ENCODE measurements around the gene CRY1.
"Not testable (repeated sequence)": the region's sequence is repeated elsewhere in the genome, so short reads cannot be mapped to it uniquely, and the experiment has no call there.

CRY1 gene

DNA sequence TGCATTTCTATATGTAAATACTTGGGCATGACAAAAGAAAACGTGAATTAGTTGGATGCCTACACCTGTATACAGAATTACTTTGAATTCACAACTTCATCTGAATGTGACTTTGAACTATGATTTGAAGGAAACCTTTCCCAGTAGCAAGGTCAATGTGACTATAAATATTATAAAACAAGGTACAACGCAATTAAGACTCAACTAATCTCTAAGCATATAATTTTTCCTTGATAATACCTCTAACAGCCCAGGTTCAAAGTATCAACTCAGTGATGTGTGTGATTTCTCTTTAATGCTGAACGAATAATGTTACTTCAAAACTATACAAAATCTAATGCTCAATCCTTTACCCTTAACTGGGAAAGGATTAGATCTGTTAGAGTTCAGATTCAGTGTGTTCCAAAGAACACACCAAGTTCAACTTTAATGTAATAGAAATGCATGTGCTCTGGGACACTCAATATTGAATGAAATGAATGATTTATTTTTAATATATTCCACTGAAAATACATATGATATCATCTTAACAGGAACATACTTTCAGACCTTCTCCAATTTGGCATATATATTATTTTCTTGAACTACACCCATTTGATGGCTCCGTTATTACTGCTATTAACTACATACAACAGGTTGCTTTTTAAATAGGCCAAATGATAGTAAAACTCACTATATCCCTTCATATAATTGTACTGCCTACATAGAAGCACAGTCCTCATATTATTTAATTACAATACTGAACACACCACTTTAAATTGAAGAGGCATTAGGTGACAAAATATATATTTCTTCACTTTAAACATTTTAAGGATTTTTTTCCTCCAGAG is 66.3 kb downstream of the CRY1 start:
- no peaks in the 10 kb centered on the region for H3K36me3 Mint-ChIP-seq
- no peaks in the 10 kb centered on the region for H3K9me3 Mint-ChIP-seq
- H3K27me3 Mint-ChIP-seq = no peaks in the 10 kb centered on the region
- H3K27ac Mint-ChIP-seq = no peak overlapping the region
- no peak overlapping the region for H3K4me3 Mint-ChIP-seq
- CTCF ChIA-PET = no interaction called here
- peaks cover 3% of the 10 kb centered on the region for H3K4me1 Mint-ChIP-seq
- no peak for DNase-seq

DNA sequence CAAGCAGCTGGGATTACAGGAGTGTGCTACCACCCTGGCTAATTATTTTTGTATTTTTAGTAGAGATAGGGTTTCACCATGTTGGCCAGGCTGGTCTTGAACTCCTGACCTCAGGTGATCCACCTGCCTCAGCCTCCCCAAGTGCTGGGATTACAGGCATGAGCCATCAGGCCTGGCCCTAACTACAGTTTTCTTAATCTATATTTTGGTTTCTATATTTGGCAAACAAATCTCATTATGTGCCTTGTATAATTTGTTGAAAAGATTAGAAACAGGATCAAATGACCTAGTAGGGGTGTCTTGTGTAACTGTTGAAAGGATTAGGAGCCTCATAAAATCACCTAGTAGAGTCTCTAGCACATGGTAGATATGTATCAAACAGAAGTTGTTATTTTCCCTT is 67.0 kb downstream of the CRY1 start:
- H3K36me3 Mint-ChIP-seq, H3K27me3 Mint-ChIP-seq, H3K27ac Mint-ChIP-seq, H3K4me1 Mint-ChIP-seq, DNase-seq, H3K9me3 Mint-ChIP-seq, CTCF ChIA-PET, H3K4me3 Mint-ChIP-seq: not testable (repeated sequence)

DNA sequence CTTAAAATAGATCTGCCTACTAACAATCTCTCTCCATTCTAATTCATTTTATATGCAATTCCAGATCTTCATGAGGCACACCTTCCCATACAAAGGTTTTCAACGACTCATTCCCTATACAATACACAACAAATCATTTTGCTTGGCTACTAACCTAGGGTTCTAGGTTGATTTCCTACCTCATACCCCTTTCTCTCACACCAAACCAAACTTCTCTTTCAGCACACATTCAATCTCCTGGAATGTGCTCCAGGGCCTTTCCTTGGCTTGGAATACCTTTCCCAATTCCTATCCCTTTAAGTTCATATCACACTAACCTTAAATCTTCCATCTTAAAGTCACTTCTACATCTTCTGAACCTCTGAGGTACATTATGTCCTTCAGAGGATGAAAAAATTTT is 67.7 kb downstream of the CRY1 start:
- Mint-ChIP-seq H3K9me3 (no peaks in the 10 kb centered on the region), H3K4me1 (peaks cover 3% of the 10 kb centered on the region), H3K4me3 (no peak overlapping the region), H3K27me3 (no peaks in the 10 kb centered on the region), H3K36me3 (peaks cover under 1% of the 10 kb centered on the region), H3K27ac (no peak overlapping the region)
- no peak for DNase-seq
- CTCF ChIA-PET = no interaction called here

DNA sequence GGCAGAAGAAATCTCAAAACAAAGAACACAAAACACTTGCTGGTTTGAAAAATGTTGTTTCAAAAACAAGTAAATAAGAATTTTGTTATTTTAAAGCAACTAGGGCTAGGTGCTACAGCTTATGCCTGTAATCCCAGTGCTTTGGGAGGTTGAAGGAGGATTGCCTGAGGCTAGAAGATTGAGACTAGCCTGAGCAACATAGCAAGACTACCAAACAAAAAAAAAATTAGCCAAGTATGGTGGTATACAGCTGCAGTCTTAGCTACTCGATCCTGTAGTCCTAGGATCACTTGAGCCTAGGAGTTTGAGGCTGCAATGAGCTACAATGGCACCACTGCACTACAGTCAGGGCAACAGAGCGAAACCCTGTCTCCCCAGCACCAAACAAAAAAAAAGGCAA is 73.8 kb downstream of the CRY1 start:
- H3K27ac Mint-ChIP-seq = no peak overlapping the region

DNA sequence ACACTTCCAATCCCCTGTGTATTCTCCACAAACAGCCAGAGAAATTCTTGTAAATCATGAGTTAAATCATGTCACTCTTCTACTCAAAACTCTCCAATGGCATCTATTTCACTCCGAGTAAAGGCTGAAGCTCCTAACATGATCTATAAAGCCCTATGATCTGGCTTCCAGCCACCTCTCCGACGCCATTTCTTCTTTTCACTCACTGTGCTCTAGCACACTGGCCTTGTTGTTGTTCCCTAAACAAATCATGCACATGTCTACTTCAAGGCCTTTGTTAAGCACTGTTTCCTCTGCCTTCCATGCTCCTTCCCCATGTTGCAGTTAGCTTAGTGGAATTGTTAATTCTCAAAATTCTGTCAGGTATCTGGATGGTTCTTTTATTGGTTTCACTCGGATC is 76.3 kb downstream of the CRY1 start:
- CTCF ChIA-PET = no interaction called here
- Mint-ChIP-seq H3K4me1 (no peaks in the 10 kb centered on the region), H3K9me3 (no peaks in the 10 kb centered on the region), H3K4me3 (no peak overlapping the region), H3K27me3 (no peaks in the 10 kb centered on the region), H3K27ac (no peak overlapping the region), H3K36me3 (peaks cover 7% of the 10 kb centered on the region)
- no peak for DNase-seq

More for the DNA sequence above, 73.8 kb downstream of the CRY1 start:
- DNase-seq = no peak
- peaks cover 7% of the 10 kb centered on the region for H3K36me3 Mint-ChIP-seq
- H3K9me3 Mint-ChIP-seq = no peaks in the 10 kb centered on the region
- CTCF ChIA-PET = no interaction called here
- no peaks in the 10 kb centered on the region for H3K4me1 Mint-ChIP-seq
- no peaks in the 10 kb centered on the region for H3K27me3 Mint-ChIP-seq
- H3K4me3 Mint-ChIP-seq = no peak overlapping the region

DNA sequence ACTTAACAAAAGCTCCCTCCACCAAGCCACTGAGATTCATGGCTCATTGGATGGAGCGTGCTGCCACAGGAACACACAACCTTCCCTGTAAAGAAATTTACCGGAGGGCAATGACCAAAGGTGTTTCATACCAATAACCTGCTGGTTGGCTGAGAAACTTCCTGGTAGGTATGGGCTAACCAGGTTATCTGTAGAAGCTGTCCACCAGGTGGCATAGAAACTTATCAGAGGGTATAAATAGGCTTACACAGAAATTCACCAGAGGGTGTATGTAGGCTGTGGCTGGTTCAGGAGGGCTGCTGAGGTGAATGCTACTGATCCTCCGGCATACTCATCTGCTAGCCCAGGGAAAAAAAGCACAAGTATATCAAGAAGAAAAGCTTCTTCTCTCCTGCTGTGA is 79.3 kb downstream of the CRY1 start:
- H3K27me3 Mint-ChIP-seq = no peaks in the 10 kb centered on the region
- H3K9me3 Mint-ChIP-seq = no peaks in the 10 kb centered on the region
- DNase-seq = no peak
- H3K27ac Mint-ChIP-seq = no peak overlapping the region
- H3K36me3 Mint-ChIP-seq = peaks cover 1% of the 10 kb centered on the region
- CTCF ChIA-PET = no interaction called here
- H3K4me1 Mint-ChIP-seq = no peaks in the 10 kb centered on the region
- no peak overlapping the region for H3K4me3 Mint-ChIP-seq

DNA sequence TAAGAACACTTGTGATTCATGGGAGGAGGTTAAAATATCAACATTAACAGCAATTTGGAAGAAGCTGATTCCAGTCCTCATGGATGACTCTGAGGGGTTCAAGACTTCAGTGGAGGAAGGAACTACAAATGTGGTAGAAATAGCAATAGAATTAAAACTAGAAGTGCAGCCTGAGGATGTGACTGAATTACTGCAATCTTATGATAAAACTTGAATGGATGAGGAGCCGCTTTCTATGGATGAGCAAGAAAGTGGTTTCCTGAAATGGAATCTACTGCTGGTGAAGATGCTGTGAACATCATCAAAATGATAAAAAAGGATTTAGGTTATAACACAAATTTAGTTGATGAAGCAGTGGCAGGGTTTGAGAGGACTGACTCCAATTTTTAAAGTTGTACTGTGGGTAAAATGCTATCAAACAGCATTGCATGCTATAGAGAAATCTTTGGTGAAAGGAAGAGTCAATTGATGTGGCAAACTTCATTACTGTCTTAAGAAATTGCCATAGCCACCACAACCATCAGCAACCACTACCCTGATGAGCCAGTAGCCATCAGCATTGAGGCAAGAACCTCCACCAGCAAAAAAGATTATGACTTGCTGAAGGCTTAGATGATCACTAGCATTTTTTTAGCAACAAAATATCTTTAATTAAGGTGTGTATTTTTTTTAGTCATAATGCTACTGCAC is 80.5 kb downstream of the CRY1 start:
- Mint-ChIP-seq H3K27me3 (no peaks in the 10 kb centered on the region), H3K4me1 (no peaks in the 10 kb centered on the region), H3K27ac (no peak overlapping the region), H3K9me3 (no peaks in the 10 kb centered on the region), H3K36me3 (no peaks in the 10 kb centered on the region), H3K4me3 (no peak overlapping the region)
- CTCF ChIA-PET = no interaction called here
- DNase-seq = no peak

DNA sequence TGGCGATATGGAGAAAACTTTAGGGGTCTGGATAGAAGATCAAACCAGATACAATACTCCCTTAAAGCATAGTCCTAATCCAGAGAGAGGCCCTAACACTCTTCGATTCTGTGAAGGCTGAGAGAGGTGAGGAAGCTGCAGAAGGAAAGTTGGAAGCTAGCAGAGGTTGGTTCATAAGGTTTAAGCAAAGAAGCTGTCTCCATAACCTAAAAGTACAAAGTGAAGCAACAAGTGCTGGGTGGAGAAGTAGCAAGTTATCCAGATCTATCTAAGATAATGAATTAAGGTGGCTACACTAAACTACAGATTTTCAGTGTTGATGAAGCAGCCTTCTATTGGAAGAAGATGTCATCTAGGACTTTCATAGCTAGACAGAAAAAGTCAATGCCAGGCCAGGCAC is 81.8 kb downstream of the CRY1 start:
- Mint-ChIP-seq H3K27me3 (no peaks in the 10 kb centered on the region), H3K9me3 (no peaks in the 10 kb centered on the region), H3K36me3 (no peaks in the 10 kb centered on the region), H3K4me1 (no peaks in the 10 kb centered on the region), H3K27ac (no peak overlapping the region), H3K4me3 (no peak overlapping the region)
- CTCF ChIA-PET = no interaction called here
- DNase-seq = no peak

DNA sequence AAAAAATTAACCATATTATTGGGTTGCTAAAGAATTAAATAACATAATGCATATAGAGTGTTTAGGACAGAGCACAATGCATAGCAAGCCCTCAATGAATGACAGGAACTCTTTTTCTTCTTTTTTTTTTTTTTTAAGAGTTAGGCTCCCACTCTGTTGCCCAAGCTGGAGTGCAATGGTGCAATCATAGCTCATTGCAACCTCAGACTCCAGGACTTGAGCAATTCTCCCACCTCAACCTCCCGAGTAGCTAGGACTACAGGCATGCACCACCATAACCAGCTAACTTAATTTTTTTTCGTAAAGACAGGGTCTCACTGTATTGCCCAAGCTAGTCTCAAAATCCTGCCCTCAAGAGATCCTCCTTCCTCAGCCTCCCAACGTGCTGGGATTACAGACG is 85.9 kb downstream of the CRY1 start:
- Mint-ChIP-seq H3K4me3 (no peak overlapping the region), H3K36me3 (peaks cover 3% of the 10 kb centered on the region), H3K27ac (no peak overlapping the region), H3K4me1 (no peaks in the 10 kb centered on the region), H3K9me3 (no peaks in the 10 kb centered on the region), H3K27me3 (no peaks in the 10 kb centered on the region)
- DNase-seq = no peak
- CTCF ChIA-PET = no interaction called here

DNA sequence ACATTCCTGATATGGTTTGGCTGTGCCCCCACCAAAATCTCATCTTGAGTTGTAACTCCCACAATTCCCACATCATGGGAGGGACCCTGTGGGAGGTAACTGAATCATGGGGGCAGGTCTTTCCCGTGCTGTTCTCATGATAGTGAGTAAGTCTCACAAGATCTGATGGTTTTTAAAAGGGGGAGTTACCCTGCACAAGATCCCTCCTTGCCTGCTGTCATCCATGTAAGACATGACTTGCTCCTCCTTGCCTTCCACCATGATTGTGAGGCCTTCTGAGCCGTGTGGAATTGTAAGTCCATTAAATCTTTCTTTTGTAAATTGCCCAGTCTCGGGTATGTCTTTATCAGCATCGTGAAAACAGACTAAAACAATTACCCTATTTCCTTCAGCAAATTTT is 90.7 kb downstream of the CRY1 start:
- DNase-seq, H3K4me3 Mint-ChIP-seq, H3K9me3 Mint-ChIP-seq, H3K27ac Mint-ChIP-seq, H3K4me1 Mint-ChIP-seq, H3K27me3 Mint-ChIP-seq, CTCF ChIA-PET: not testable (repeated sequence)
- H3K36me3 Mint-ChIP-seq = peaks cover 10% of the 10 kb centered on the region

DNA sequence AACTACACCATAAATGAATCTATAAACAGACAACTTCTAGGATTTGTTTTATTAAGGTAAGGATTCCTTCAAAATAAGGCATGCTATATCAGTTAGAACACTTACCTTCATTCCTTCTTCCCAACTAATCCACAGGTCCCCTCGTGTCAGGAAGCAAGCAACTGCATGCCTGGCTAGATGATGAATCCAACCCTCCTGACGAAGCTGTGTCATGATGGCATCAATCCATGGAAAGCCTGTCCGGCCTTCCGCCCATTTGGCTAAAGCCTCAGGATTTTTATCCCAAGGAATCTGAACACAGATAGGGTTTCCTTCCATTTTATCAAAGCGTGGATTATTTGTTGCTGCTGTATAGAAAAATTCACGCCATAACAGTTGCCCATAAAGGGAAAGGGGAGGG is 93.9 kb downstream of the CRY1 start:
- peaks cover 17% of the 10 kb centered on the region for H3K36me3 Mint-ChIP-seq
- no peaks in the 10 kb centered on the region for H3K9me3 Mint-ChIP-seq
- CTCF ChIA-PET = no interaction called here
- H3K27me3 Mint-ChIP-seq = no peaks in the 10 kb centered on the region
- no peak for DNase-seq
- H3K4me1 Mint-ChIP-seq = no peaks in the 10 kb centered on the region
- no peak overlapping the region for H3K27ac Mint-ChIP-seq
- no peak overlapping the region for H3K4me3 Mint-ChIP-seq

DNA sequence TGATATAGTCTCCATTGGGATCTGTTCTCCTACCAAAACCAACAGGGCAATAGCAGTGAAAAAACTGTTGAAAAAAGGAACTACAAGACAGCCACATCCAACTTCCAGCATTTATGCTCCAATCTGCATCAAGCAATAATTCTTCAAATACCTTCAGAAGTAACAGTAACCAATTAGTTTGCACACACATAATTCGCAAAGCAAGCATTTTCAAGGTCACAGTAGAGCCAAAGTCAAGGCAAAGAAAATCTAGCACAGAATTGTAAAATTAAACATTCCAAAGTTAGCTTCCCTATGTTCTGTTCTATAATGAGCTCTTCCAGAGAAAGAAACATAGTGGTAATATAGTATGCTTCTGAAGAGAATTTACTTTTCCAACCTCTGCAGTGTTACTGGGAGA is 95.4 kb downstream of the CRY1 start:
- Mint-ChIP-seq H3K4me1 (no peaks in the 10 kb centered on the region), H3K9me3 (no peaks in the 10 kb centered on the region), H3K4me3 (no peak overlapping the region), H3K36me3 (peaks cover 17% of the 10 kb centered on the region), H3K27ac (no peak overlapping the region), H3K27me3 (no peaks in the 10 kb centered on the region)
- CTCF ChIA-PET = no interaction called here
- DNase-seq = no peak

DNA sequence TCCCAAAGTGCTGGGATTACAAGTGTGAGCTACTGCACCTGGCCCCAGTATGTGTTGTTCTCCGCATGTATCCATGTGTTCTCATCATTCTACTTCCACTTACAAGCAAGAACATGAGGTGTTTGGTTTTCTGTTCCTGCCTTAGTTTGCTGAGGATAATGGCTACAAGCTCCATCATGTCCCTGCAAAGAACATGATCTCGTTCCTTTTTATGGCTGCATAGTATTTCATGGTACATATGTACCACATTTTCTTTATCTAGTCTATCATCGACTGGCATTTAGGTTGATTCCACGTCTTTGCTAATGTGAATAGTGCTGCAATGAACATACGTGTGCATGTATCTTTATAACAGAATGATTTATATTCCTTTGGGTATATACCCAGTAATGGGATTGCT is 97.2 kb downstream of the CRY1 start:
- H3K4me3 Mint-ChIP-seq, DNase-seq, CTCF ChIA-PET, H3K4me1 Mint-ChIP-seq, H3K27ac Mint-ChIP-seq, H3K9me3 Mint-ChIP-seq, H3K27me3 Mint-ChIP-seq: not testable (repeated sequence)
- peaks cover 13% of the 10 kb centered on the region for H3K36me3 Mint-ChIP-seq

DNA sequence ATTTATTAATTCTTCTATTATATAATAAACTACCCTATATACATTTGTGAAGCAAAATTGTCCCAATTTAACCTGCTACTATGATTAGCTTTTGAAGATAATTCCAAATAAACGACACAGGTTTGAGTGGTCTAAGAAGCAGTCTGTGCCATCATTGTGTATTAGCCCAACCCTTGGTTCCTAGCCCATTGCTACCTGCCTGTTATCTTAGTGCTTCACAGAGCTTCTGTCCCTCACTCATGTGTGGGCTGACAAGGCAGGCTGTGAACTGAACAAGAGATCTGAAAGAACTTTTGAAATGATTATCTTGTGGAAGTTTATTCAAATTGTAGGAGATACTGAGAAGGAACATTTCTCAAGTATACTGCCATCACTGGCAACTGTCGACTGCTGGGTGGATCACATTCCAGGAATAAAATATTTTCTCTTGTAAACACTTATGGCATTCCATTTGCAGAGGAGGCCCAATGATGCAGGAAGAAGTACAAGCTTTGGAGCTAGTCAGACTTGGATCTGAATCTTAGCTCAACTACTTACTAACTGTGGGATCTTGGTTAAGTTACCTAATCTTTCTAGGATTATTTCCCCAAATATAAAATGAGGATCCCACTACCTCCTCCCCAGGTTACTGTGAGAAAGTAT is 98.6 kb downstream of the CRY1 start:
- no peak overlapping the region for H3K27ac Mint-ChIP-seq
- no peaks in the 10 kb centered on the region for H3K27me3 Mint-ChIP-seq
- H3K4me3 Mint-ChIP-seq = no peak overlapping the region
- H3K36me3 Mint-ChIP-seq = peaks cover 11% of the 10 kb centered on the region
- H3K4me1 Mint-ChIP-seq = no peaks in the 10 kb centered on the region
- CTCF ChIA-PET = no interaction called here
- no peaks in the 10 kb centered on the region for H3K9me3 Mint-ChIP-seq
- DNase-seq = no peak

DNA sequence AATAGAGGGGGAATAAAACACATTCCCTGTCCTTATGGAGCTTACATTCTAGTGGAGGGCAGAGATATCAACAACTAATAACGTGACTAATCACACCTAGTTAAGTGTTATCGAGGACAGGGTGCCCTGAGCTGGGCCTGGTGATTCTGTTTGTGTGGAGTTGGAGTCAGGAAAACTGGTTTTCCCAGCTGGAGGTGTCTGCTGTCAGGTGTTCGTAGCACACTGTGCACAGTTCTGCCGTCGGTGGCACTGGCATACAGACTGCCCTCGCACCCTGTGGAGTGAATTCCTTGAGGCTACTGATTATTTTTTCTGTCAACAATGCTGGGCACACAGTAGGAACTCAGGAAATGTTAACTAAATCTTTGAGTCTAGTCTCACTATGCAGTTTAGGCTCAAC is 105.5 kb downstream of the CRY1 start:
- CTCF ChIA-PET = interaction anchor here (1.3 kb wide), 1 partner anchor 27 kb away, joined by 5 read pairs; no protein-coding TSS in a partner anchor
- H3K27me3 Mint-ChIP-seq = no peaks in the 10 kb centered on the region
- H3K9me3 Mint-ChIP-seq = peaks cover 5% of the 10 kb centered on the region
- H3K4me1 Mint-ChIP-seq = peaks cover 37% of the 10 kb centered on the region
- H3K27ac Mint-ChIP-seq = no peak overlapping the region
- no peak for DNase-seq
- H3K36me3 Mint-ChIP-seq = peaks cover 21% of the 10 kb centered on the region
- peak overlapping the region; percentile 86 for H3K4me3 Mint-ChIP-seq

Data from activated naive CD4-positive, alpha-beta T cell treated with anti-CD3 and anti-CD28 coated beads, Interleukin-2, amount 10 ng/mL, durations not matched to agents 7 days and 5 days (primary cell).